Measurements from ENCODE around the gene NT5DC1.

Gene NT5DC1

DNA sequence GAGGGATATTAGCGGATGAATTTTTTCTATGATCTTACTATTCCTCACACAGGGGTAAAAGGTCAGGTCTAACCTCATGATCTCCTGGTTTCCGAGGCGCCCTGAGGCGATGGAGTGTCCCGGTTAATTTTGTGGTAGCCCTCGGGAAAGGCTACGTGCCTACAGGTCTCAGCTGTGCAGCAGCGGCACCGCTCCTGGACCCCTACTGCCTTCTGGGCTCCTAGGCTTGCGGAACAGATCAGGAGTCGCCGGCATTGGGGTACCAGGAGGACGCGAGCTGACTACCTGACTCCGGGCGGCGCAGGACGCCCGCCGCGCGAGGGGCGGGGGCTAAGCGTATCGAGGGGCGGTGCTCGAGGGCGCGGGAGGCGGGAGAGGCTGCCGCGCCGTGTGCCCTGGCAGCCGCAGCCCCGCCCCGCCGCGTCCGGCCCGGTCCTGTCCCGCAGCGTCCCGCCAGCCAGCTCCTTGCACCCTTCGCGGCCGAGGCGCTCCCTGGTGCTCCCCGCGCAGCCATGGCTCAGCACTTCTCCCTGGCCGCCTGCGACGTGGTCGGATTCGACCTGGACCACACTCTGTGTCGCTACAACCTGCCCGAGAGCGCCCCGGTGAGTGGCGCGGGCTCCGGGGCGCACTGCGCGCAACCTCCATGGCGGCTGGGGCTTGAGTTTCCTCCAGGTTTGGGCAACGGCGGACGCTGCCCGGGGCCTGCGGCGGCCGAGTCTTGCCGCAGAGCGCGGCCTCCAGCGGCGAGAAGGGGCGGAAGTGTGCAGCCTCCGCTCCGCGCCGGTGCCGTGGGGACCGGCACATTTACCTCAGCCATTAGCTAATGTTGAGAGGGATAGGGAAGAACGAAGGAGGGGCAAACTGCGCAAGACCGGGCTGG is at the start of gene NT5DC1:
TSS of gene NT5DC1 (plus strand) at position 435 of the 883 bp plus-strand sequence. CDS start at position 513, 78 bp downstream.
- no peak for DNase-seq (ENCODE audit: low read depth, low spot score)

DNA sequence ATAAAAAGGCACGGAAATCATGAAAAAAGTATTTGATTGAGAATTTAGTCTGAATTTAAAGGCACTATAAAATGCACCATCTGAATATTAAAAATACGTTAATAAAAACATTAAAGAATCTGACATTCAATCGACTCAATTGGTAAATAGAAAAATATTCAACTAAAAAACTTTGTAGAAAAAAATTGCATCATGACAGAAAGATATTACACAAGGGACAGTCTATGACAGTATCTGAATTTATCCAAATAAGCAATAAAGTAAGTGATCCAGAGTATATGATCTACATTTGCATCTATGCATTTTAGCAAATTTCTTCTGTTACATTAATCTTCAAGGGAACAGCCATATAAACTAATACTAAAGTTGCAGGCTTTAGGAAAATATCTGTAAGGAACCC is 49.4 kb upstream of the NT5DC1 start:
- DNase-seq (ENCODE audit: low read depth, low spot score): no peak

DNA sequence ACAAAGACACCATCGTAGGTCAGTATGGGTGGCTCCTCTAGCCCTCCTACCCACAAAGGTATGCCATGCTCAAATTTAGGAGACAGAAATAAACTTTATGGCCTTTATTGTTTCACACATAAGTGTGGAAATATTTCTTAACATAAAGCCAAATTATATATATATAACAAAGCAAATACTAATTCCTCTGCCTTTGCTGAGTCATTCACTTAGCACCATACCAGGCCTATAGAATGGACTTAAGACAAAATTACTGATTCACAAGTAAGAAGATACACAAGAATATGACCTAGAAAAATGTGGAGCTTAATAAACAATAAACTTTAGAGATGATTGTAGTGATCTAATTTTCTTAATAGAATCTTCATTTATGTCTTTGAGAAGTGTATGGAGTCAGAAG is 45.1 kb upstream of the NT5DC1 start:
- no peak for DNase-seq (ENCODE audit: low read depth, low spot score)

DNA sequence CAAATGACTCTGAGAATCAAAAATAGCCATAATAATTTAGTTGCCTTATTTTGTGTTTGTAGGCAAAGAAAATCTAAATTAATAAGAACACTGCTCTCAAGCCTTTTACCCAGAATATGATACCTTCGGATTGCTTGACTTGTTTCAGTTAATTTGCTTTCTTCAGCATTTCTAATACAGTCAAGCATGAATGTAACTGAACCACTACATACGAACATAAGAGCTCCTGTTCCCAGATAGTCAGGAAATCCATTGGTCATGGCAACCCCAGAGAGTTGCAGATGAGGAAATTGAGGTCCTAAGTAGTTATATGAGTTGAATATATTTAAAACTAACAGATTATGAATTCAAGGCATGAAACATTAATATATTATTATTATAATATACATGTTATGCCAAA is 42.9 kb upstream of the NT5DC1 start:
- no peak for DNase-seq (ENCODE audit: low read depth, low spot score)

GRCh38 chr6:116059713-116060571 is 40.7 kb upstream of the NT5DC1 start:
- no peak for DNase-seq (ENCODE audit: low read depth, low spot score)

DNA sequence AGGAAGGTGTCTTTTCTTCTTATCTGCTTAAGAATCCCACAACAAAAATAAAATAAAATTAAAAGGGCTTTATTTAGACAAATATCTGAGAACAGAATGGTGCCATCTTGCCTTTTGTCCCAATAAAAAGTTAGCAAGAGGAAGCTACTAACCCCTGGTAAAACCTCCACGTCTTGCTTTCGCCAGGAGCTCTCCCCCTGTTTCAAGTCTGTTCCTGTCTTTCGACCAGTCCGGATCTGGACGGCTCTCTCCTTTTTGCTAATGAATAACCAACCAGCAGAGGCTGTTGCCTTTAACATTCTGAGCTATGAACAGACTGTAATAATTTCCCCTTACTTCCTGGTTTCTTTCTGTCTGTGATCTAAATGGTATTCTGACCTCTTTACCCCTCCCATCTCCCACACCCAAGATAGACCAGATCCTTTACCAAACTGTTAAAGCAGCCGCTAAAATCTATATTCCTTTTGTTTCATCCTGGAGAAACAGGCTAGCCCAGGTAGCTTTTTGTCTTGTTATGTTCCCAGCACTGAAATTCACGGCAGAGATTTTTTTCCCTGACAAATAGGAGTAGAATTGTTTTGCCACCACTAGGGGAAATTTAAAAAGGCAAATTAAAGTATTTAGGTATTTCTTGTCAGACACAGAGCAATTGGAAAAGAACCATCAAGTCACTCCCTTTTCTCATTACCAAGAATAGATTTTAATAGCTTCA is 39.9 kb upstream of the NT5DC1 start, which contains the start of gene FRK:
TSS of gene FRK (minus strand) at position 320 of the 712 bp plus-strand sequence. CDS start 580 bp downstream, outside the sequence.
- DNase-seq (ENCODE audit: low read depth, low spot score): no peak

GRCh38 chr6:116062496-116062895 is 38.2 kb upstream of the NT5DC1 start:
- DNase-seq (ENCODE audit: low read depth, low spot score): no peak

GRCh38 chr6:116064666-116065065 is 36.0 kb upstream of the NT5DC1 start:
- no peak for DNase-seq (ENCODE audit: low read depth, low spot score)

DNA sequence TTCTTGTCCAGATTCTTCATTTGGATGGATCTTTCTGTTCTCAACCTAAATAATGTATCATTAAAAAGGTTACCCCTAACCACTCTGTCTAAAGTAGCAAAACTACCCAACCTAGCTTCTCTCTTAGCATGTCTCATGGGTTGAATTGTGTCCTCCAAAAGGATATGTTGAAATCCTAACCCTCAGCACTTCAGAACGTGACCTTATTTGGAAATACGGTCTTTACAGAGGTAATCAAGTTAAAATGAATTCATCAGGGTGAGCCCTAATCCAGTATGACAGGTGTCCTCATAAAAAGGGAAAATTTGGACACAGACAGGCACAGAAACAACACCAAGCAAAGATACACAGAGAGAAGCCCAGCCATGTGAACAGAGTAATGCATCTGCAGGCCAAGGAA is 33.9 kb upstream of the NT5DC1 start:
- no peak for DNase-seq (ENCODE audit: low read depth, low spot score)

- no peak for DNase-seq (ENCODE audit: low read depth, low spot score)
Measured at GRCh38 chr6:116070101-116070500, 30.6 kb upstream of the NT5DC1 start.

- no peak for DNase-seq (ENCODE audit: low read depth, low spot score)
Measured at GRCh38 chr6:116070616-116071389, 29.9 kb upstream of the NT5DC1 start.

- no peak for DNase-seq (ENCODE audit: low read depth, low spot score)
Measured at GRCh38 chr6:116072368-116072767, 28.3 kb upstream of the NT5DC1 start.

- DNase-seq (ENCODE audit: low read depth, low spot score): no peak
Measured at GRCh38 chr6:116073765-116074440, 26.8 kb upstream of the NT5DC1 start.

- DNase-seq (ENCODE audit: low read depth, low spot score): no peak
Measured at GRCh38 chr6:116074732-116075390, 25.8 kb upstream of the NT5DC1 start.

GRCh38 chr6:116078522-116078921 is 22.1 kb upstream of the NT5DC1 start:
- DNase-seq (ENCODE audit: low read depth, low spot score): no peak

- no peak for DNase-seq (ENCODE audit: low read depth, low spot score)
Measured at GRCh38 chr6:116078945-116079344, 21.7 kb upstream of the NT5DC1 start.

GRCh38 chr6:116083052-116083451 is 17.6 kb upstream of the NT5DC1 start:
- no peak for DNase-seq (ENCODE audit: low read depth, low spot score)

DNA sequence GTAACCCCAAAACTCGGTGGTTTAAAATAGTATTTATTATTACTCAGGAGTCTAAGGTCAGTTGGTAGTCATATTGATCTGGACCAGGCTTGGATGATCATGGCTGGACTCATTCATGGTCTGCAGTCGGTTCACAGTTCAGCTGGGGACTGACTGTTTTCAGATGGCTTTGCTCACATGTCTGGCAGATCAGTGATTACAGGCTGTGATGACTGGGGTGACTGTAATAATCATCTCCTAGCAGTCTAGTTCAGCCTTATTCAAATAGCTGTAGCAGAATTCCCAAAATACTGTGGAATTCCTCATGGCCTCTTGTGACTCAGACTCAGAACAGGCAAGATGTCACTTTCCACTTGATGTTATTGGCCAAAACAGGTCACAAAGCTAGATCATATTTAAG is 16.4 kb upstream of the NT5DC1 start:
- no peak for DNase-seq (ENCODE audit: low read depth, low spot score)

DNA sequence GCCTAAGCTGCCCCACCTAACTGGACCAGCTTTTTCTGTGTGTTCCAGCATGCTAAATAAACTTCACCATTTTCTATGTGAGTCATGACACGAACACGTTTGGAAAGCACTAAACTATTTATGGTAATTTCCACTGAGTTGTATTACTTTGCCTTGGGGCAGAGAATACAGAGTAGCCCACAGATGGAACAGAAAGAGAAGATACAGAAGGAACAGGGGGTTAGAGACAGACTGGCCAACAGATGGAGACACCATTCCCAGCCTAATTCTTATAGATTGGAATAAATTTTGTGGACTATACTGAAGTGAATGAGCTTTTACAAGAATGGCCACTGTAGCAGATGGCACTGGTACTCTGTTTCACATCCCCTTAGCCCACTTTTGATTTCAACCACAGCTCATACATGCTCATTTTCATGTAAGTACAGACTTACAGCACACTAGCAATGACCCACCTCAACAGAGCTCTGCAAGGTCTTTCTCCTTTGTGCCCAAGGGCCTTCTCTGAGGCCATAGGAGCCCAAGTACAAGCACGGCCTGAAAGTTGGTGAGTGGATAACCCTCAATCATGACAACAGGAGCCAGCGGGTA is 13.1 kb upstream of the NT5DC1 start:
- DNase-seq (ENCODE audit: low read depth, low spot score): no peak

DNA sequence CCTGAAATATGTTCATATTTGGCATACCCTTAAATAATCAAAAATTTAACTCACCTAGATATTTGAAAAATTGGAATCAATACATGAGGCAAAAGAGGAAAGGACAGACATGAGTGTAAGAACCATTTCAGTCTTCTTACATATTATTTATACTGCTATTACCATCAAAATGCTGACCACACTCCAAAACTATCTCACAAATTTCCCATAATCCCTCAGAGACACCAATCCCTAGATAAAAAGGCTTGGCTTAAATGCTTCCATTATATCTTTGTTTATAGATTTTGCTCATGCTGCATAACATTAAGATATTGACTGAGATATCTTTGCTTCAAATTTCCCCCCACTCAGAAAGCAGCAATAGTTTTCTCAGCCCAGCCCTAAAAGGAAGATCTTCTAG is 11.7 kb upstream of the NT5DC1 start:
- no peak for DNase-seq (ENCODE audit: low read depth, low spot score)

All from iPS DF 19.7 (cell line).